CD4-positive, alpha-beta memory T cell (primary cell): ENCODE data around the gene EDARADD. TPM values are rescaled to one million over a fixed set of nuclear protein-coding genes. Genes with fewer than 3 reads are reported as not detected.

Experiments
- CTCF ChIA-PET: fragments of 350-600 bp; sonication (Branson Sonifier 250); formaldehyde crosslinking; loops from one replicate; lab custom pipeline; 2021; ENCODE audit warnings: inconsistent platforms; ENCODE audit not compliant: partially characterized antibody; lab: Charles Lee
- POLR2A ChIA-PET: fragments of 350-600 bp; sonication (Branson Sonifier 250); formaldehyde crosslinking; loops from one replicate; lab custom pipeline; 2021; ENCODE audit not compliant: partially characterized antibody; lab: Charles Lee
- DNase-seq, 5 donors: peaks; one replicate each; pipeline versions ENCODE4 v3.0.0 to v3.0.0-alpha.2; 2020 to 2022; ENCODE audit warnings: mixed read lengths in 1 of 5
- H3K27ac ChIP-seq: one replicate; pipeline ENCODE4 v1.7.0; 2013; ENCODE audit warnings: low read depth, low read length
- H3K27me3 ChIP-seq: 2 replicates; pipeline ENCODE4 v1.7.0; 2013; ENCODE audit warnings: mild to moderate bottlenecking, low read length, moderate library complexity; ENCODE audit not compliant: insufficient read depth
- H3K36me3 ChIP-seq: 2 replicates; pipeline ENCODE4 v1.7.0; 2013; ENCODE audit warnings: mild to moderate bottlenecking, low read length, moderate library complexity; ENCODE audit not compliant: insufficient read depth
- H3K4me1 ChIP-seq: 2 replicates; pipeline ENCODE4 v1.7.0; 2013; ENCODE audit warnings: mild to moderate bottlenecking, low read length, moderate library complexity; ENCODE audit not compliant: insufficient read depth
- H3K4me3 ChIP-seq, 2 donors: one replicate each; pipeline ENCODE4 v1.7.0; 2013; ENCODE audit warnings: low read length in 2 of 2, mild to moderate bottlenecking in 1 of 2
- H3K9me3 ChIP-seq, 2 donors: one replicate each; pipeline ENCODE4 v1.7.0; 2013; ENCODE audit warnings: low read length in 2 of 2, control low read depth in 1 of 2; ENCODE audit not compliant: control insufficient read depth in 1 of 2
- H3K27ac Mint-ChIP-seq, 7 donors: one replicate each; pipeline ENCODE4 v1.8.0; 2020 to 2021; ENCODE audit warnings: mixed read lengths in 7 of 7, mild to moderate bottlenecking in 6 of 7, inconsistent platforms in 3 of 7, moderate library complexity in 3 of 7
- H3K27me3 Mint-ChIP-seq, 2 donors: one replicate each; pipeline ENCODE4 v1.8.0; 2020 to 2021; ENCODE audit warnings: mixed read lengths in 2 of 2
- H3K36me3 Mint-ChIP-seq, 2 donors: one replicate each; pipeline ENCODE4 v1.8.0; 2020 to 2021; ENCODE audit warnings: mixed read lengths in 2 of 2, inconsistent platforms in 1 of 2, mild to moderate bottlenecking in 1 of 2
- H3K4me1 Mint-ChIP-seq, 4 donors: one replicate each; pipeline ENCODE4 v1.8.0; 2020 to 2021; ENCODE audit warnings: mixed read lengths in 4 of 4, mild to moderate bottlenecking in 1 of 4
- H3K4me3 Mint-ChIP-seq, 8 donors: one replicate each; pipeline ENCODE4 v1.8.0; 2020 to 2021; ENCODE audit warnings: mixed read lengths in 8 of 8, mild to moderate bottlenecking in 7 of 8, moderate library complexity in 6 of 8, inconsistent platforms in 3 of 8
- H3K9me3 Mint-ChIP-seq, 8 donors: one replicate each; pipeline ENCODE4 v1.8.0; 2020 to 2021; ENCODE audit warnings: mixed read lengths in 8 of 8, mild to moderate bottlenecking in 5 of 8, inconsistent platforms in 3 of 8, moderate library complexity in 1 of 8
- intact Hi-C: fragments of 100-400 bp; cut with micrococcal nuclease; formaldehyde crosslinking; loops from one replicate; pipeline ENCODE4 v1.15.1; 2023
- polyA plus RNA-seq, 2 donors: library from polyadenylated mRNA; unstranded; fragments of 300-500 nt; fragmentation: Illumina TruSeq; gene quantifications; one replicate each; pipeline ENCODE4 v1.2.3, GENCODE V29; 2021
- total RNA-seq, 2 experiments: library from RNA; stranded (reverse); gene quantifications; one replicate each; pipeline ENCODE4 v1.2.3, GENCODE V29; 2021

The EDARADD gene
- total and polyA plus RNA-seq, 4 experiments from 2014 or later: 4.7 to 8.5 (median 7.9) TPM

- Histone ChIP-seq H3K27ac (no peak overlapping the region), H3K4me1 (peaks cover 8% of the 10 kb centered on the region), H3K9me3 (no peaks in the 10 kb centered on the region), H3K36me3 (no peaks in the 10 kb centered on the region), H3K27me3 (no peaks in the 10 kb centered on the region), H3K4me3 (no peak overlapping the region)
- intact Hi-C loops: no loop called here
- Mint-ChIP-seq H3K4me3 (no peak overlapping the region), H3K36me3 (peaks cover 6 to 11% of the 10 kb centered on the region in 2 donors), H3K27ac (peak overlapping the region in 1 of 7 donors; percentile 10), H3K9me3 (peaks cover 0 to 2% (median 0%) of the 10 kb centered on the region in 8 donors), H3K4me1 (peaks cover 3 to 9% (median 6%) of the 10 kb centered on the region in 4 donors), H3K27me3 (no peaks in the 10 kb centered on the region)
- ChIA-PET POLR2A (no interaction called here), CTCF (no interaction called here)
- no peak for DNase-seq
Measured at GRCh38 chr1:236429715-236430274, 35.7 kb downstream of the EDARADD start.

GRCh38 chr1:236433819-236434315, 39.8 kb downstream of the EDARADD start:
- ChIA-PET CTCF (interaction anchor here (1.1 kb wide), 1 partner anchor 57 kb away, joined by 3 read pairs; no protein-coding TSS in a partner anchor), POLR2A (no interaction called here)
- intact Hi-C loops: no loop called here
- H3K9me3 ChIP-seq: no peaks in the 10 kb centered on the region
- H3K27me3 Mint-ChIP-seq: no peaks in the 10 kb centered on the region
- peaks cover 17 to 27% of the 10 kb centered on the region in 2 donors for H3K36me3 Mint-ChIP-seq
- H3K4me3 ChIP-seq: no peak overlapping the region
- no peaks in the 10 kb centered on the region for H3K4me1 ChIP-seq
- no peak overlapping the region for H3K27ac ChIP-seq
- H3K27me3 ChIP-seq: no peaks in the 10 kb centered on the region
- DNase-seq: no peak
- peaks cover 0 to under 1% (median 0%) of the 10 kb centered on the region in 4 donors for H3K4me1 Mint-ChIP-seq
- no peaks in the 10 kb centered on the region for H3K36me3 ChIP-seq
- H3K27ac Mint-ChIP-seq: no peak overlapping the region
- no peak overlapping the region for H3K4me3 Mint-ChIP-seq
- H3K9me3 Mint-ChIP-seq: peaks cover 0 to 2% (median 0%) of the 10 kb centered on the region in 8 donors

- no peaks in the 10 kb centered on the region for H3K27me3 Mint-ChIP-seq
- H3K9me3 ChIP-seq: no peaks in the 10 kb centered on the region
- ChIA-PET CTCF (no interaction called here), POLR2A (no interaction called here)
- peaks cover 13 to 23% of the 10 kb centered on the region in 2 donors for H3K36me3 Mint-ChIP-seq
- no peak overlapping the region for H3K4me3 ChIP-seq
- peaks cover 0 to 2% (median 0%) of the 10 kb centered on the region in 4 donors for H3K4me1 Mint-ChIP-seq
- peaks cover 0 to 4% (median 0%) of the 10 kb centered on the region in 8 donors for H3K9me3 Mint-ChIP-seq
- no peaks in the 10 kb centered on the region for H3K4me1 ChIP-seq
- H3K27ac Mint-ChIP-seq: no peak overlapping the region
- no peak overlapping the region for H3K27ac ChIP-seq
- H3K36me3 ChIP-seq: no peaks in the 10 kb centered on the region
- H3K4me3 Mint-ChIP-seq: no peak overlapping the region
- intact Hi-C loops: no loop called here
- H3K27me3 ChIP-seq: no peaks in the 10 kb centered on the region
- DNase-seq: no peak
Measured at GRCh38 chr1:236438614-236439013, 44.5 kb downstream of the EDARADD start.

- ChIA-PET CTCF (interaction anchor here (2.6 kb wide), 1 partner anchor 12 kb away, joined by 10 read pairs; no protein-coding TSS in a partner anchor), POLR2A (no interaction called here)
- Histone ChIP-seq H3K27ac (no peak overlapping the region), H3K27me3 (no peaks in the 10 kb centered on the region), H3K36me3 (no peaks in the 10 kb centered on the region), H3K9me3 (no peaks in the 10 kb centered on the region), H3K4me1 (no peaks in the 10 kb centered on the region), H3K4me3 (no peak overlapping the region)
- H3K4me3 Mint-ChIP-seq: no peak overlapping the region
- H3K4me1 Mint-ChIP-seq: peaks cover 0 to 2% (median 0%) of the 10 kb centered on the region in 4 donors
- DNase-seq: no peak
- H3K36me3 Mint-ChIP-seq: peaks cover 8 to 28% of the 10 kb centered on the region in 2 donors
- H3K9me3 Mint-ChIP-seq: peaks cover 0 to 4% (median 0%) of the 10 kb centered on the region in 8 donors
- H3K27me3 Mint-ChIP-seq: no peaks in the 10 kb centered on the region
- intact Hi-C loops: no loop called here
- H3K27ac Mint-ChIP-seq: no peak overlapping the region
Measured at GRCh38 chr1:236440373-236440772, 46.3 kb downstream of the EDARADD start.

GRCh38 chr1:236450779-236451178, 56.7 kb downstream of the EDARADD start:
- Histone ChIP-seq H3K27me3 (no peaks in the 10 kb centered on the region), H3K4me1 (no peaks in the 10 kb centered on the region), H3K36me3 (no peaks in the 10 kb centered on the region), H3K9me3 (no peaks in the 10 kb centered on the region), H3K27ac (no peak overlapping the region), H3K4me3 (no peak overlapping the region)
- no peak for DNase-seq
- H3K9me3 Mint-ChIP-seq: no peaks in the 10 kb centered on the region
- H3K27me3 Mint-ChIP-seq: peaks cover 0 to 1% of the 10 kb centered on the region in 2 donors
- ChIA-PET CTCF (interaction anchor here (1.0 to 2.9 kb wide), 12 partner anchors 17 to 240 kb away, joined by 3 to 17 read pairs (median 4); partner anchors contain the start of gene EDARADD), POLR2A (interaction anchor here (1.3 kb wide), 1 partner anchor 55 kb away, joined by 5 read pairs; no protein-coding TSS in a partner anchor)
- no peak overlapping the region for H3K4me3 Mint-ChIP-seq
- H3K27ac Mint-ChIP-seq: no peak overlapping the region
- H3K4me1 Mint-ChIP-seq: peaks cover 1 to 7% (median 4%) of the 10 kb centered on the region in 4 donors
- H3K36me3 Mint-ChIP-seq: peaks cover 0 to 2% of the 10 kb centered on the region in 2 donors
- intact Hi-C loops: loop anchor here (5.0 kb wide), 1 partner anchor 42 kb away; no protein-coding TSS in a partner anchor

- Mint-ChIP-seq H3K27ac (peak overlapping the region in 1 of 7 donors; percentile 47), H3K36me3 (peaks cover 0 to 4% of the 10 kb centered on the region in 2 donors), H3K4me3 (no peak overlapping the region), H3K9me3 (no peaks in the 10 kb centered on the region), H3K4me1 (peaks cover 9 to 15% (median 12%) of the 10 kb centered on the region in 4 donors), H3K27me3 (peaks cover 0 to 1% of the 10 kb centered on the region in 2 donors)
- POLR2A ChIA-PET: interaction anchor here (1.3 kb wide), 1 partner anchor 56 kb away, joined by 5 read pairs; no protein-coding TSS in a partner anchor
- intact Hi-C loops: loop anchor here (1.0 to 5.0 kb wide), 3 partner anchors 40 to 343 kb away; no protein-coding TSS in a partner anchor
- no peak overlapping the region for H3K27ac ChIP-seq
- CTCF ChIA-PET: interaction anchor here (0.7 to 2.9 kb wide), 19 partner anchors 10 to 347 kb away, joined by 3 to 17 read pairs (median 4); partner anchors contain the start of gene EDARADD
- H3K36me3 ChIP-seq: no peaks in the 10 kb centered on the region
- H3K9me3 ChIP-seq: no peaks in the 10 kb centered on the region
- peak in 4 of 5 donors; percentile 40 to 52 (median 47) for DNase-seq
- no peaks in the 10 kb centered on the region for H3K27me3 ChIP-seq
- H3K4me3 ChIP-seq: no peak overlapping the region
- peaks cover 7% of the 10 kb centered on the region for H3K4me1 ChIP-seq
Measured at GRCh38 chr1:236451796-236452373, 57.8 kb downstream of the EDARADD start.

GRCh38 chr1:236455243-236455642, 61.2 kb downstream of the EDARADD start:
- H3K27me3 ChIP-seq: no peaks in the 10 kb centered on the region
- no peak overlapping the region for H3K27ac Mint-ChIP-seq

More at GRCh38 chr1:236455243-236455642, 61.2 kb downstream of the EDARADD start:
- Histone ChIP-seq H3K9me3 (no peaks in the 10 kb centered on the region), H3K4me3 (no peak overlapping the region), H3K4me1 (peaks cover 7% of the 10 kb centered on the region), H3K36me3 (no peaks in the 10 kb centered on the region), H3K27ac (no peak overlapping the region)
- Mint-ChIP-seq H3K4me1 (peaks cover 13 to 19% (median 14%) of the 10 kb centered on the region in 4 donors), H3K4me3 (no peak overlapping the region), H3K36me3 (peaks cover 0 to 4% of the 10 kb centered on the region in 2 donors), H3K9me3 (peaks cover 0 to 2% (median 0%) of the 10 kb centered on the region in 8 donors), H3K27me3 (peaks cover 0 to 4% of the 10 kb centered on the region in 2 donors)
- intact Hi-C loops: no loop called here
- CTCF ChIA-PET: no interaction called here
- POLR2A ChIA-PET: no interaction called here
- DNase-seq: no peak
